GM12891 (cell line): ENCODE data around the gene ATP1A3.

Experiments used
- DNase-seq: peaks from one replicate; pipeline ENCODE4 v3.0.0; 2011; ENCODE audit warnings: low spot score; ENCODE audit not compliant: insufficient read length
- FAIRE-seq: peaks from 2 replicates; lab custom pipeline; 2011; peaks lifted over from hg19 to GRCh38; lab: Jason Lieb, UNC
- PAX5 ChIP-seq: IDR thresholded peaks from 2 replicates; pipeline ENCODE4 v1.6.1; 2011; ENCODE audit warnings: low read length, moderate library complexity, mild to moderate bottlenecking; ENCODE audit not compliant: insufficient read depth, severe bottlenecking
- POLR2A ChIP-seq: IDR thresholded peaks from 2 replicates; pipeline ENCODE4 v1.6.1; 2011; ENCODE audit warnings: low read depth, low read length, control low read depth
- POLR2AphosphoS5 ChIP-seq: IDR thresholded peaks from 2 replicates; pipeline ENCODE4 v1.6.1; 2011; ENCODE audit warnings: low read depth, low read length, control low read depth
- POU2F2 ChIP-seq: IDR thresholded peaks from 2 replicates; pipeline ENCODE4 v1.6.1; 2011; ENCODE audit warnings: low read depth, mild to moderate bottlenecking, control low read depth, low read length, moderate library complexity
- SPI1 ChIP-seq: IDR thresholded peaks from 2 replicates; pipeline ENCODE4 v1.6.1; 2011; ENCODE audit warnings: low read depth, low read length, control low read depth
- TAF1 ChIP-seq: IDR thresholded peaks from 2 replicates; pipeline ENCODE4 v1.6.1; 2011; ENCODE audit warnings: low read depth, low read length, control low read depth

ATP1A3 gene

DNA sequence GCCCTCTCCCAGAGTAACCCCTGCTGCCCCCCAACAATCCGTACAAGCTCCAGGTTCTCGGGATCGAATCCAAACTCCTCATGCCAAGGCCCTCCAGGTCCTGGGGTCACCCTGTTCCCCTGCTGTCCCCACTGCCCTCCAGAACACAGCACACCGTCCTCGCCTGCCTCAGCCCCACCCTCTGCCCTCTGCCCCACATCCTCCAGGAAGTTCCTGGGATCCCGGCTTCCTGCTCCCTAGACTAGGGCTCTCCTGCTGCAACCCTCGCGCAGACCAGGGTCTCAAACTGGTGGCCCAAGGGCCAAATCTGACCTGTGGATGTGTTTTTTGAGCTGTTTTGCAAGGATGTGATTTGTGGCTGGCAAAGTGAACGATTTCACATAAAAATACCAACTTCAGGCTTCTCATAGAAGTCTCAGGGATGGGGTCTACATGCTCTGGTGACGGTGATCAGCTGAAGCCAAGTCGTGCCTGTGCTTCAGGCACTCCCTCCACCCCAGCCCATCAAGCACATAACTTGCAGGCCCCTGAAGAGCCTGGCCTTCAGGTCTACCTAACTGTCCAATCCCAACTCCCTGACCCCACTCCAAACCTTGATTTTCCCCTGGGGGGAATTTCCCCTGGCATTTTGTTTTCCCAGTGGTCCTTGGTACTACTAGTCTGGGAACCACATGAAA, 36.7 kb downstream of the ATP1A3 start:
- FAIRE-seq, result no peak
- DNase-seq, result no peak
- TF ChIP-seq POU2F2 (no peak), POLR2AphosphoS5 (no peak), PAX5 (no peak), POLR2A (no peak), TAF1 (no peak), SPI1 (no peak)

DNA sequence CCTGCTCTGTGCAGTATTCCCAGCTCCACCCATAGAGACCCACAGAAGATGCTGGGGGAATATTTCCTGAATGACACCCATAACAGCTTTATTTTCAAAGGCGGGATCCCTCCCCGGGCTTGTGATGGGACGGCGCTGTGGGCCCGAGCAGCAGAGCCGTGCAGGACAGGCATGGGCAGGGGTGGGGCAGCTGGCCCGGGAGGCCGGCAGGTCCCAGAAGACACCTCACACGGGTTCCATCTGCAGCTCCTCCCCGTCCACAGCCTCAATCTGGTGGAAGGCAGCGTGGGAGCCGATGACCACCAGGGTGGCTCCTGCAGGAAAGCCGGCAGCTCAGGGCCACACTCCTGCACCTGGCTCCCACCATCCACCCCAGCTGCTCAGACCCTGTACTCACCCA, 37.4 kb downstream of the ATP1A3 start:
- no peak for DNase-seq
- no peak for FAIRE-seq
- TF ChIP-seq POLR2A, result no peak
- TF ChIP-seq SPI1, result no peak
- TF ChIP-seq POU2F2, result no peak
- no peak for TF ChIP-seq TAF1
- no peak for TF ChIP-seq POLR2AphosphoS5
- no peak for TF ChIP-seq PAX5

DNA sequence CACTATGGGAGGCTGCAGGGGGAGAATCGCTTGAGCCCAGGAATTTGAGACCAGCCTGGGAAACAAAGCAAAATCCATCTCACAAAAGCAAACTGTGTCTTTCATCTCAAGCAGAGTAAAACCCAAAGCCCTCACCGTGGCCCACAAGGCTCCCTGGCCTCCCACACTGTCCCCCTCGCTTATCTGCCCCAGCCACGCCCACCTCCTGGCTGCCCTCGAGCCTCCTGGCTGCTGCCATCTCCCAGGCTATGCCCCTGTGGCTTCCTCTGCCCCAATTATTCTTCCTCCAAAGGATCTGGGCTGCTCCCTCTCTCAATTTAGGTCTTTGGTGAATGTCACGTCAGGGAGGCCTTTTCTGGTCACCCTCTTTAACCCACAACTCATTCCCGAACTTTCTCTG, 38.5 kb downstream of the ATP1A3 start:
- no peak for TF ChIP-seq POLR2A
- TF ChIP-seq TAF1, result no peak
- TF ChIP-seq POU2F2, result no peak
- FAIRE-seq (no peak), DNase-seq (no peak)

DNA sequence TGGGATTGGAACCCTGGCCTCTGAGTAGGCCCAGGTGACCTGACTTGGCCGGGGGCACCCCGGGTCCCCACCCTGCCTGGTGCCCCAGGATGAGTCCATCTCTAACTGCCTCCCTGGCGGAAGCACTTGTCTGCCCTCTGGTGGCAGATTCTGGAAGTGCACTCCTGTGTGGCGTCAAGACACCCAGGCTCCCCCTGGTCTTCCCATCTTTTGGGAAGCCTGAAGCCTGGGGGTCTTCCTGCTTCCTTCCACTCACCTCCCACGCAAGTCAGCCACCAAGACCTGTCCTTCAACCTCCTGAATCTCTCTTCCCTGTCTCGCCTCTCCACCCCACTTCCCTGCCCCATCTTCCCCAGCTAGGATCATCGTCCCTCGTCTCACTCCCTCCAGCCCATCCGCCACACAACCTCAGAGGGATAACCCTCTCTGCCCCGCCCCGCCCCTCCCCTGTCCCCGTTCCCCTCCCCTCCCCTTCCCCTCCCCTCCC, 42.3 kb downstream of the ATP1A3 start:
- no peak for TF ChIP-seq TAF1
- TF ChIP-seq PAX5, result no peak
- no peak for TF ChIP-seq POLR2AphosphoS5
- no peak for TF ChIP-seq POLR2A
- no peak for TF ChIP-seq SPI1
- TF ChIP-seq POU2F2, result no peak
- peak; percentile 91 for FAIRE-seq
- peak; percentile 80 for DNase-seq

DNA sequence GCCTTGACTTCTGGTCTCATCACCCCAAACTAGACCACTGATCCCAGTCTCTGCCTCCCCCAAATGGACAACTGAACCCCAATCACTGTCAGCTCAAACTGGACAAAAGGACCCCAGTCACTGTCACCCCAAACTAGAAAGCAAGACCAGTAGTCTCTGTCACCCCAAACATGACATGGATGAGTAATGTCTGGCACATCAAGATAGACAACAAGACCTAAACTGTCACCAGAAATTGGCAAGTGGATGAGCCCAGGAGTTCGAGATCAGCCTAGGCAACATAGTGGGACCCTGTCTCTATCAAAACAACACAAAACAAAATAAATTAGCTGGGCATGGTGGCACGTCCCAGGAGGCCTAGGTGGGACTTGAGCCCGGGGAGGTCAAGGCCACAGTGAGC, 46.9 kb downstream of the ATP1A3 start:
- TF ChIP-seq POLR2AphosphoS5 (no peak), TAF1 (no peak), PAX5 (no peak), POU2F2 (no peak), SPI1 (no peak), POLR2A (no peak)
- peak; percentile 78 for FAIRE-seq

DNA sequence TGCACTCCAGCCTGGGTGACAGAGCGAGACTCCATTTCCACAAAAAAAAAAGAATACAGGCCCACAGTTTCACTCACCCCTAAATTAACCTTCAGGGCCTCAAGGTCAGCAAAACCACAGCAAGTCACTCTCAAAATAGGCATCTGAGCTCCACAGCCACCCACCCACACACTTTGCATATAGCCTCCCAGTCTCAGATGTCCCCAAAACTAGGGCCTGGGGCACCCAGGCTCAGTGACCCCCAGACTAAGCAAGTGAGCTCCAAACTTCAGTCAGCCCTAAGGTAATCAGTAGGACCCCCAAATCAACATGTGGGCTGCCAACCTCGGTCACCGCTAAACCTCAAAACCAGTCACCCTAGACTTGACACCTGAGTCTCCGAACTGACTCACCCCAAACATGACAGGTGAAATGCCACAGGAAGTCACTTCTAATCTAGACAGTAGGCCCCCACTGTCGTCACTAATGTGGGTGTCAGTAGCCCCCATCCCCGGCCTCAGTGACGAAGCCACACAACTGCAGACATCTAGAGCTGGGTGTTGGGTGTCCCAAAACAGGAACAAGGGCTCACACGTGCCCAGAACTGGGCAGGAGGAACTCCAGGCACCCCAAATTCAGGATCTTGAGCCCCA, 48.8 kb downstream of the ATP1A3 start:
- TF ChIP-seq PAX5, result peak; percentile 47
- peak; percentile 57; the same call in 1 of the 2 replicates for TF ChIP-seq POLR2AphosphoS5
- no peak for TF ChIP-seq POLR2A
- TF ChIP-seq TAF1, result no peak
- peak; percentile 99 for TF ChIP-seq POU2F2
- TF ChIP-seq SPI1, result peak; percentile 72
- FAIRE-seq (peak; percentile 100), DNase-seq (peak; percentile 78)

More for the DNA sequence above, 46.9 kb downstream of the ATP1A3 start:
- DNase-seq, result no peak

DNA sequence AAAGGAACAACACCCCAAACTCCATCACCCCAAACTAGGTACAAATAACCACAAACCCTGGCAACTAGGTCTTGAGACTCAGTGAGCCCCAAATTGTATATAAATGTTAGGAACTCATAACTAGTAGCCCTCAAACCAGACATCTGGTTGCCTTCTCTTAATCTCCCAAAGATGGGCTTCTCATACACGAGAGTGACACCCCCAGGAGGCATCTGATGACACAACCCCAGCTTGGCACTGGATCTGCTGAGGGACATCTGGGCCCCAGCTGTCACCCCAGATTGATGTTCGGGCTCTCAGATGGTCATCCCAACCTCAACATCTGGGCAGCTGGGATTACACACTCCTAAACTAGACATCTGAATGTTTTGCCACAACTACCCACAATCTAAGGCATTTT, 49.7 kb downstream of the ATP1A3 start:
- DNase-seq, result no peak
- TF ChIP-seq POLR2A (no peak), PAX5 (no peak), SPI1 (no peak), POLR2AphosphoS5 (no peak), TAF1 (no peak), POU2F2 (no peak)
- FAIRE-seq, result no peak

DNA sequence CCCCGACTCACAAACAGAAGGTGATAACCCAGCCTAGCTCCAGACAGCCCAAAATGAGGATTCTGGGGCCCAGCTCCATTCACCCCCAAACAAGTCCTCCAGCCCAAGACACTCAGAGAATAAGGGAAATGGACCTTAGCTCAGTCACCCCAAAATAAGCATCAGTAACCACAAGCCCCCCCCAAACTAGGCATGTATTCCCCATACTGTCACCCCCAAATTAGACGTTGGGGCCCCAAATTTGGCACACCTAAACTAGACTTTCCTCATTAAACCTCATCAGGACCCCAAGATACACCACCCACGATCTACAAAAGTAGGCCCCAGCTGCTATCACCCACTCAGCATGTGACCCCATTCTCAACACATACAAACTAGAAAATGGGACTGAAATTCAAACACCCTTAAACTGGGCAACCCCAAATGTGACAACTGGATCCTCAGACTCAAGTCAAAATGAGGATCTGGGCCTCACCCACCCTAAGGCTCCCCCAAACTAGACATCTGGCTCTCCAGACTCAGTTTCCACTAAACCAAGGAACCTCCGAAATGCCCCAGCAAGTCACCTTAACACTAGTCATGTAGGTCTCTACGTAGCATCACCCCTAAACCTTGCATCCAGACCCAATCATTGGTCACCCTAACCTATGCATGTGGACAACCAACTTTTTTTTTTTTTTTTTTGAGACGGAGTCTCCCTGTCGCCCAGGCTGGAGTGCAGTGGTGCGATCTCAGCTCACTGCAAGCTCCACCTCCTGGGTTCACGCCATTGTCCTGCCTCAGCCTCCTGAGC, 52.4 kb downstream of the ATP1A3 start:
- no peak for TF ChIP-seq TAF1
- peak; percentile 58 for TF ChIP-seq SPI1
- no peak for TF ChIP-seq PAX5
- no peak for TF ChIP-seq POLR2A
- TF ChIP-seq POU2F2, result no peak
- TF ChIP-seq POLR2AphosphoS5, result no peak
- DNase-seq, result no peak

DNA sequence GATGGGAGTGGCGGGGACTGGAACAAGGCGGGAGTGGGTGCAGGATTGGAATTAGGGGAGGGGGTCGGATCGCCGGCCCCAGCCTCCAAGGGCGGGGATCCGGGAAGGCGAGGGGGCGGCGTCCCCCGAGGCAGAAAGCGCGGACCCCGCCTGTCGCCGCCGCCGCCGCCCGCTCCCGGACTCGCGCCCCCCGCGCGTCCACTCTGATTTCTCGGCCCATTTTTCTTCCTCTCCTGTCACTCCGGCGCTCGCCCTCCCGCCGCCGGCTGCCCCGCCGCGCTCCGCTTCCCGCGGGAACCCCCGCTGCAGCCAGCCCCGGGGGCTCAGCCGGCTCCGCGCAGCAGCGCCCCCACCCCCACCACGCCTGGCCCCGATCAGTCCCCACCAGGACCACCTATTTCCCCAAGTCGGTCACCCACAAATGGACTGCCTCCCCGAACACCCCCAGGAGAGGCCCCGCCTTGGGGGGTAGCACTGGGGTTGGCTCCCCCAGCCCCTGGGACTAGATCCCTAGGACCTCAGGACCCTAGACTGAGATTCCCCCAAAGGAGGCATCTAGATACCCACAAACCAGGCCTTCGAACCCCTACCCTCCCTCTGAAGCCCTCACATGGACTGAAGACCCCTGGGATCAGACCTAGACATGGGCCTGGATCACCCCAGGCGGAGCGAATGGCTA, 53.2 kb downstream of the ATP1A3 start:
- FAIRE-seq, result peak; percentile 70
- 0 out of 2 replicates have a peak, but pooled peaks have one; percentile 46 for TF ChIP-seq POLR2AphosphoS5
- TF ChIP-seq TAF1, result no peak
- DNase-seq, result no peak

More for the DNA sequence above, 52.4 kb downstream of the ATP1A3 start:
- peak; percentile 16 for FAIRE-seq
